ENCODE data around the gene VANGL1. TPM values are rescaled to one million over a fixed set of nuclear protein-coding genes. Genes with fewer than 3 reads are reported as not detected.
A peak's percentile ranks its signal among the peaks of the same experiment; 100 is the strongest.

Gene VANGL1
- total RNA-seq, 1 donor from 2014 or later = 5.5 TPM

GRCh38 chr1:115642168-115643072 is 650 bp downstream of the VANGL1 start:
- intact Hi-C loops (cut with micrococcal nuclease) = no loop called here
- peak; percentile 66 for DNase-seq
- ATAC-seq = peak; percentile 78

- intact Hi-C loops (cut with micrococcal nuclease) = no loop called here
- no peak for ATAC-seq
Observed at GRCh38 chr1:115643225-115643624, 1.5 kb downstream of the VANGL1 start.

GRCh38 chr1:115643666-115644065 is 1.9 kb downstream of the VANGL1 start:
- intact Hi-C loops (cut with micrococcal nuclease) = no loop called here
- ATAC-seq = no peak
- no peak for DNase-seq

More at GRCh38 chr1:115643225-115643624, 1.5 kb downstream of the VANGL1 start:
- DNase-seq = no peak

GRCh38 chr1:115644109-115644508 is 2.3 kb downstream of the VANGL1 start:
- ATAC-seq (no peak), DNase-seq (no peak)
- intact Hi-C loops (cut with micrococcal nuclease) = no loop called here

- intact Hi-C loops (cut with micrococcal nuclease) = no loop called here
- no peak for ATAC-seq
- DNase-seq = no peak
Observed at GRCh38 chr1:115647047-115647446, 5.3 kb downstream of the VANGL1 start.

- ATAC-seq (no peak), DNase-seq (no peak)
- intact Hi-C loops (cut with micrococcal nuclease) = no loop called here
Observed at GRCh38 chr1:115647507-115647906, 5.7 kb downstream of the VANGL1 start.

- ATAC-seq (peak; percentile 72), DNase-seq (no peak)
- intact Hi-C loops (cut with micrococcal nuclease) = no loop called here
Observed at GRCh38 chr1:115647919-115648650, 6.3 kb downstream of the VANGL1 start.

- intact Hi-C loops (cut with micrococcal nuclease) = no loop called here
- ATAC-seq (peak; percentile 51), DNase-seq (no peak)
Observed at GRCh38 chr1:115648717-115649691, 7.2 kb downstream of the VANGL1 start.

- intact Hi-C loops (cut with micrococcal nuclease) = no loop called here
- DNase-seq (no peak), ATAC-seq (no peak)
Observed at GRCh38 chr1:115649964-115650363, 8.2 kb downstream of the VANGL1 start.

- DNase-seq (no peak), ATAC-seq (no peak)
- intact Hi-C loops (cut with micrococcal nuclease) = no loop called here
Observed at GRCh38 chr1:115650961-115651360, 9.2 kb downstream of the VANGL1 start.

- intact Hi-C loops (cut with micrococcal nuclease) = no loop called here
- no peak for DNase-seq
- no peak for ATAC-seq
Observed at GRCh38 chr1:115651391-115651790, 9.6 kb downstream of the VANGL1 start.

- DNase-seq = peak; percentile 44
- ATAC-seq = peak; percentile 73
- intact Hi-C loops (cut with micrococcal nuclease) = no loop called here
Observed at GRCh38 chr1:115652236-115652788, 10.5 kb downstream of the VANGL1 start.

- ATAC-seq = no peak
Observed at GRCh38 chr1:115654125-115654524, 12.4 kb downstream of the VANGL1 start.

GRCh38 chr1:115654663-115655305 is 13.0 kb downstream of the VANGL1 start:
- DNase-seq (peak; percentile 53), ATAC-seq (peak; percentile 60)
- intact Hi-C loops (cut with micrococcal nuclease) = no loop called here

More at GRCh38 chr1:115654125-115654524, 12.4 kb downstream of the VANGL1 start:
- DNase-seq = no peak
- intact Hi-C loops (cut with micrococcal nuclease) = no loop called here

- peak; percentile 31 for ATAC-seq
- DNase-seq = no peak
- intact Hi-C loops (cut with micrococcal nuclease) = no loop called here
Observed at GRCh38 chr1:115655306-115655663, 13.5 kb downstream of the VANGL1 start.

GRCh38 chr1:115655916-115656315 is 14.1 kb downstream of the VANGL1 start:
- ATAC-seq (no peak), DNase-seq (no peak)
- intact Hi-C loops (cut with micrococcal nuclease) = no loop called here

- no peak for DNase-seq
- no peak for ATAC-seq
- intact Hi-C loops (cut with micrococcal nuclease) = no loop called here
Observed at GRCh38 chr1:115656461-115657077, 14.8 kb downstream of the VANGL1 start.

GRCh38 chr1:115658646-115659045 is 16.9 kb downstream of the VANGL1 start:
- no peak for ATAC-seq

More at GRCh38 chr1:115658646-115659045, 16.9 kb downstream of the VANGL1 start:
- intact Hi-C loops (cut with micrococcal nuclease) = no loop called here
- no peak for DNase-seq

Measured in left ventricle myocardium superior (tissue), 1 donor.